HT-29 (cell line): ENCODE measurements around the gene ETNK2. TPM values are rescaled to one million over a fixed set of nuclear protein-coding genes. Genes with fewer than 3 reads are reported as not detected.

ENCODE experiments used
- DNase-seq: peaks from one replicate; pipeline ENCODE4 v3.0.0-alpha.2; 2015; ENCODE audit warnings: low spot score
- total RNA-seq: library from RNA; depleted of rRNA; stranded (reverse); fragments of >200 nt; shearing (Covaris generic); gene quantifications from 2 replicates; pipeline ENCODE4 v1.2.3, GENCODE V29; 2014

Gene ETNK2
- total RNA-seq, 1 experiment from 2014 or later = 0.15 TPM

DNA sequence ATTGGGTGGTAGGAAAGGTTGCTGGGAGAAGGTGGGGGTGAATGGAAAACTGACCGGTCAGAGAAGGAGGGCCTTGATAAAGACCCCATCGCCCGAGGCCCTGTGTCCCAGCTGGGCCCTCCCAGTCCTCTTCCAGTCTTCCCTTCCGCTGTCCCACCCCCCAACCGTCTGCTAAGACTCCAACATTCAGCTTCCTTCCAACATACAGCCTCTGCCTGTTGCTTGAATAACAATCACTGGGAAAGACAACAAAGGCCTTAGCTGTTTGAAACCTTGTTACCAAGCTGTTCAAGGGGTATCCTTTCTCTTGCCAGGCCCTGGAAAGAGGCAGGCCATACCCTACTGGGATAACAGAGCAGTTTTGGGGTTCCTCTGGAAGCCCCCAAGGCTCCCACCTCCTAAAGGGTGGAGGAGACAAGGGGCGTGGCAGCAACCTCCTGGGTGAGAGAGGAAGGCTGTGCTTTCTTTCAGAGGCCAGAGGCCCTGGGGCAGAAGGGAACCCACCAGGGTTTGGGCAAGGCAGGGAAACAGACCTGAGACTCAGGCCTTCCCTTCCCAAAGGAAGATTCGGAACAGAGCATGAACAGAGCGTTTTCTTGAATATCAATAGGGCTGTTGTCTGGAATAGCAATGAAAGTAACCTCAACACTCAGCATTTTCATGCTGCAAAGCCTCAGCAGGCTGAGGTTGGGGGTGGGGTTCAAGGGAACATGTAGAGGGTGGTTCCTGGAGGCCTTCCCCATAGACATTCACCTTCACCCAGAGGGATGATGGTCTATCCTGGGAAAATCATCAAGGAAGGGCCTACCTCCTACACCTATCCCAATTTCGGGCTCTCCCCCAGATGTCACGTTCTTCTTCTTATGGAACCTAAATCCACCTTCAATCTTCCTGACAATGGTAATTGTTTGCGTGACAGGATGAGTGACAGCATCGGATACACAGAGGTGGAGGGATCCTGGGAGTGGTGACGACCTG, 4.1 kb downstream of the ETNK2 start:
- no peak for DNase-seq

DNA sequence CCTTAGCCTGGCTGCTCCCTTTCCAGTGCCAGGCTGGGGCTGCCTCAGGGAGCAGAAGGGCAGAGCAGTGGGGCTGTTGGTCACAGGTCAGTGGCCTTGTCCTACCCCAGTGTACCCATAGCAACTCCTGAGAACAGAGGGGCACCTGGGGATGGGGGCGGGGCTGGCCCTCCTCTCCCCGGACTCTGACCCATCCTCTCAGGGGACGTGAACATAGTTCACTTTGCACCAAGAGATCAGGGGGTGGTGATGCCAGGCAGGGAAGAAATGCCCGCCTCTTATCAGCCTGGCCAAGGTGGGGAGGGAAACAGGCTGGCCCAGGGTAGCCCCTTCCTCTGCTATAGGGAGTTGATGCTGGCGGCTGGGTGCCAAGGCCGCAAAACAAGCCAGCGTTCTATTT, 4.9 kb downstream of the ETNK2 start:
- DNase-seq = no peak

GRCh38 chr1:204146309-204146708, 5.5 kb downstream of the ETNK2 start:
- DNase-seq = no peak

DNA sequence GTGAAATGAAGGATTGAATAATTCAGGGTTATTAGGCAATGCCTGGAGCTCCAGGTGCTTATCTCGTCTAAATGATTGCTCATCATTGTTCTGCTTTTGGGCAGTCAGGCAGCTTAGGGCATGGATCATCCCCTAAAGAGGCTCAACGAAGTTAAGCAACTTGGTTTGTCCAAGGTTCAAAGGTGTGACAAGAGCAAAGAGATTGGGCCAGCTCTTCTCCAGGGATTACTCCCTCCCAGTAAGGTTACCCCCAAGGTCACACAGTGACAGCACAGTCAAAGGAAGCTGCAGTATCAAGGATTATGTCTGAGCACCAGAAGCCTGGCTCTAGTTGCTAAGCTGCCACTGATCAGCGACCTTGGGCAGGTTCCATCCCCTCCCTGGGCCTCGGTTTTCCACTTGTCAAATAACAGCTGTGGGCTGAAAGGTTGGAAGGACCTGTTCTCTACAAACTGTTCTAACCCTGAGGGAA, 6.8 kb downstream of the ETNK2 start:
- DNase-seq = no peak

DNA sequence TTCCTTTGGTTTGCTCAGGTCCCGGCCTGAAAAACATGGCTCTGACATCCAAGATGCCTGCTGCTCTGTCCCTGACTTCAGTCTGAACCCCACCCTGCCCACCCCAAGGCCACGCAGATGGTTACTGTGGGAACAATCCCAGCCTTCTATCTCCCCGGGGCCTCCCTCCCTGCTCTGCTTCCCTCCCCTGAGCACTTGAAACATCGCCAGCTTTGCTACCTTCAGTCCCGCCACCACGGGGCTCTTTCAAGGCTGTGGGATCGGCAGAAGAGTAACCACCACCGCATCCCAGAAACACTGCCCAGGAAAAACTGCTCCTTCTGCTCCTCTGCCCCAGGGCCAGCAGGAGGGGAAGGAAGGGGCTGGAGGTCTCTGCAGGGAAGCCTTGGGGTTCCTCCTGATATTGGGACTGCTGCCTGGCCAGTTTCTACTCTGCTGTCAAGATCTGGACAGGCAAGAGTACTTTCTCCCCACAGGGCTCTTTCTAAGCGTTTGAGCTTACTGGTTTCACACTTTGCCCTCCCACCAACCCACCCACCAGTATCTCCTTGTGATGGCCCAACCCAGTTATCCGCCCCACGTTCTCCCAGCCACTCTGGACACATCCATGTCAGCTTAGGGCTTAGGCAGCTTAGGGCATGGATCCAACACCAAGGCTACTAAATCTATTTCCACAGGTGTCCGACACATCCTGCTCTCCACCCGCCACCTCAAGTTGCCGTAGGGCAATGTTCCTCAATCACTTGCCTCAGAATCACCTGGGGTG, 8.4 kb downstream of the ETNK2 start:
- DNase-seq = no peak

DNA sequence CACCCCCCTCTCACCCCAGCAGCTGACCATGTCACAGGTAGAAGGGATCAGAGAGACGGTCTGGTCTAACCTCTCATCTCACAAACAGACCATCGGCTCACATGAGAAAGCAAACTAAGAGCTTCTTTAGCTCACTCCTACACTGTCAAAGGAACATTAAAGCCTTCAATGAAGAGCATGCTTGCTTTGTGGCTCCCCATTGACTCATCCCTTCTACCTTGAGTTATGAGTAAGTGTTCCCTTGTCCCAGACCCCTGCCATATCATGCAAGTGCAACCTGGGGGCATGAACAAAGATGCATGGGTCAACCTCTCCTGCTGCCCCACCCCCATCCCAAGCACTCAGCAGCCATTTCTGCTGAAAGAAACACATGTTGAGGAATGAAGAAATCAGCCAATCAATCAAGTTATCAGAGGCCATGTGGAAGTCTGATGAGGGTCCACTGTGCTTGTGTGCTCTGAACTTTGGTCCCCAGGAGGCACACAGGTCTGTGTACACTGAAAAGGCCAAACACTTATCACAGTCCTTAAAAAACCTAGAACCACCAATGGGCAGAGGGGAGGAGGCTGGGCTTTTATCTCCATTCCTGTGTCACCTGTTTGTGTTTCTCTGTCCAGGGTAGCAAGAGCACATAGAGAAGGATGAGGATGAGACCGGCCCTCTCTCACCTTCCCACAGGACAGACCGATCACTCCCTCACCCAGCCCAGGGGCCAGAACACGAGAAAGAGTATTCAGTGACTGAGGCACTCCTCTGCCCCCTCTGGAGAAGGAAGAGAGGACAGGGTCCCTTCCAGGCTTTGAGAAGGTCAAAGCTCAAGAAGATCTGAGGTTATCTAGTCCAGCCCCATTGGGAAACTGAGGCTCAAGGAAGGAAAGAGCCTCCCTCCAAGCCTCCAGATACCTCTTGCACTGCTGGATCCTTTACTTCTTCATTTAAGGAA, 9.5 kb downstream of the ETNK2 start:
- no peak for DNase-seq

GRCh38 chr1:204141131-204141530, 10.7 kb downstream of the ETNK2 start:
- no peak for DNase-seq

DNA sequence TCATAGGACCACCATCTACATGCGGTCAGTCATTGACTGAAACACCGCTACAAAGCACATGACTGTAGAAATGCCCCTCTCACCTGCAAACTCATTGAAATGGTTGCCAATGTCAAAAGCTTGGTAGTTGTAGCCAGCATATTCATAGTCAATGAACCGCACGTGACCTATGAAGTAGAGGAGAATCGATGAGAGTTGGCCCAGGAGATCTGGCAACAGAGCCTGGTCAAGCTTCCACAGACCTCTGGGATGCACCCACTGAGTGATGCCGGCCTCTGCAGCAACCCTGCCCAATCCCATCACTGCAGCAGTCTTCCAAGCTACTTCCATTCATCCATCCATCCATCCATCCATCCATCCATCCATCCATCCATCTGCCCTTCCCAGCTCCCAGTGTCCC, 11.9 kb downstream of the ETNK2 start:
- DNase-seq = no peak

GRCh38 chr1:204139088-204139487, 12.8 kb downstream of the ETNK2 start:
- DNase-seq = no peak

- DNase-seq = no peak
These were observed 15.0 kb downstream of the ETNK2 start for GRCh38 chr1:204136814-204137213.

- no peak for DNase-seq
These were observed 17.7 kb downstream of the ETNK2 start for GRCh38 chr1:204134103-204134502.

DNA sequence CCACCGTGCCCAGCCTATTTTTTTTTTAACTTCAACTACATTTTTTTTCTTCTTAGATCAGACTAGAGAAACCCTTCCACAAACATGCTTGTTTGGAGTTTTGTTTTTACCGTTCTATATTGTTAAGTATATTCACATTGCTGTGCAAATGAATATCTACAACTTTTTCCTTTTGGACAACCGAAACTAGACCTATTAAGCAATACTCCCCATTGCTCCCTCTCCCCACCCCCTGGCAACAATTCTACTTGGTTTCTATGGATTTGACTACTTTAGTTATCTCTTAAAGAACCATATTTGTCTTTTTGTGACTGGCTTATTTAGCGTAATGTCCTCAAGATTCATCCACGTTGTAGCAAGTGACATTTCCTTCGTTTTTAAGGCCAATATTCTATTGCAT, 19.1 kb downstream of the ETNK2 start:
- no peak for DNase-seq

- no peak for DNase-seq
These were observed 19.9 kb downstream of the ETNK2 start for GRCh38 chr1:204131978-204132377.

DNA sequence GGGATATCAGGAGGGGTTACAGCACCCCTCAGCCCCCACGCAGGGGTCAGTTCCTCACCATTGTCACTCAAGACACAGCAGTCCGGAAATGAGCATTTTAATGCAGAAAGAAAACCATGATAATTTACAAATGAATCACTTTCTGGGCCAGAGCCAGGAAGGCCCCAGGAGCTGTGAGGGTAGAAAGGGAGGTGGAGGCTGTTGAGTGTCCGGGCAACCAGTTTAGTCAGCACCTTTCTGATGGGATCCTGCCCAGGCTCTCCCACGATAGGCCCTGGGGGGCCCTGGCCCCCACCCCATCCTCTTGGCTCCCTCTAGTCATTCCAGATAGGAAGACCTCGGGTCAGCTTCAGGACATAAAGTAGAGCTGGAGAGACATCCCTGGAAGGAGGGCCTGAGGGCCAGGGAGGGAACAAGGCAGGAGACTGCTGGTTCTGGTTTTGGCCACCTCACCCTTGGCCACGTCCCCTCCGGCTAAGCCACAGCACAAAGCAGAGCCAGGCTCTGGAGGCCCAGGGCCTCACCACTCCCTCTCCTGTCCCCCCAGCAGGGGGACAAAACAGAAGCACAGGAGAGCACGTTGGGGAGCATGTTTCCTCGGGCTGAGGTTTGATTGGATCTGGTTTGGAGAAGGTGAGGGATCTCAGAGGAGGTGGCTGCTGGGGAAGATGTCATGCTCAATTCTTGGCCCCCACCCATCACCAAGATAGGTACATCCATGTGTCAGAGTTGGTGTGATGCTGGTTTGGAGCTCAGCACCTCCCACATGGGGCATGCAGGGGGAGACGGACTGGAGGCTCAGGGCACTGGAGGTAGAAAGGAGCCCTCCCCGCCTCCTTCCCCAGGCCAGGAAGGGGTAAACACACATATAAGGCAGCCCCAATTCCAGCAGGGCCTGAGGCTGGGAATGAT, 20.6 kb downstream of the ETNK2 start:
- no peak for DNase-seq

DNA sequence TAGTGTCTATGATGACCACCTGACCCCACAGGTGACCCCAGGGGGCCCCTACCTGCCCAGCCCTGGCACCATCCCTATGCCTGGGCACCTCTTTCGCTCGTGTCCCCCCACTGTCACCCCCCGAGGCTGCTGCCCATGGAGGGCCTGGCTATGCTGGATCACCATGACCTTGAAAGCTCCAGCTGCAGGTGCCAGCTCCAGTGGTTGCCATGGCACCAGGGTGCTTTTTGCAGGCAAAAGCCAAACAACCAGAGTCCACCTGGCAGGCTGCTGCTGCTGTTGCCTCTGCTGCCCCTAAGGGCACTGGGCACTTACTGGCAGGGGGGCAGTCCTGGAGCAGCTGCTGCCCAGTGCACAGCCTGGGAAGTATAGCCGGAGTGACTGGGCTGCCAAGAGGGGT, 21.7 kb downstream of the ETNK2 start:
- no peak for DNase-seq

GRCh38 chr1:204128964-204129896, 22.6 kb downstream of the ETNK2 start:
- peak; percentile 70 for DNase-seq

DNA sequence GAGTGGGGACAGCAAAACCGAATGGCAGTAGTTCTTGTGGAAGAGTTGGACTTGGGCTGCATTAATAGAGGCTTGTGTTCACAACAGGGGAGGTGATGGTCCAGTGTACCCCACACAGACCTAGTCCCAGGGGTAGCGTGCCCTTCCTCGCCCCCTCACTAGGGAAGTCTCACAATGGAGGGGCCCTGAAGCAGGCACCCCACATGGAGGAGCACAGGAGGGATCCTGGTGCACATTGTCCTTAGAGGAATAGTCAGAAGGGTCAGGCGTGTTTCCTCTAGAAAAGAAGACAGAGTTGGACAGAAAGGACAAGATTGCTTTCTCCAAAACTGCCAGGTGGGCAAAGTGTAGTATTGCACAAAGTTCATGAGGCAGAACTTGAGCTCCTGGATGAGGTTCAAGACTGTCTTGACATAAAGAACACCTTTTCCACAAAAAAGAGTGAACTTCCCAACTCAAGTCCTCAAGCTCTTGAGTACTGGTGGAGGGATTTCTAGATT, 23.3 kb downstream of the ETNK2 start:
- DNase-seq = no peak

- peak; percentile 81 for DNase-seq
These were observed 24.1 kb downstream of the ETNK2 start for GRCh38 chr1:204127597-204128242.
